HTR-8/SVneo (cell line): ENCODE results near the gene FBXW10B.
"Not testable (repeated sequence)": the region's sequence is repeated elsewhere in the genome, so short reads cannot be mapped to it uniquely, and the experiment has no call there.

Experiments
- DNase-seq: peaks from one replicate; pipeline ENCODE4 v3.0.0; 2011; ENCODE audit warnings: low spot score, mixed read lengths; ENCODE audit not compliant: insufficient read length
- FAIRE-seq: peaks from 2 replicates; lab custom pipeline; 2011; peaks lifted over from hg19 to GRCh38; lab: Jason Lieb, UNC

FBXW10B gene, protein sequence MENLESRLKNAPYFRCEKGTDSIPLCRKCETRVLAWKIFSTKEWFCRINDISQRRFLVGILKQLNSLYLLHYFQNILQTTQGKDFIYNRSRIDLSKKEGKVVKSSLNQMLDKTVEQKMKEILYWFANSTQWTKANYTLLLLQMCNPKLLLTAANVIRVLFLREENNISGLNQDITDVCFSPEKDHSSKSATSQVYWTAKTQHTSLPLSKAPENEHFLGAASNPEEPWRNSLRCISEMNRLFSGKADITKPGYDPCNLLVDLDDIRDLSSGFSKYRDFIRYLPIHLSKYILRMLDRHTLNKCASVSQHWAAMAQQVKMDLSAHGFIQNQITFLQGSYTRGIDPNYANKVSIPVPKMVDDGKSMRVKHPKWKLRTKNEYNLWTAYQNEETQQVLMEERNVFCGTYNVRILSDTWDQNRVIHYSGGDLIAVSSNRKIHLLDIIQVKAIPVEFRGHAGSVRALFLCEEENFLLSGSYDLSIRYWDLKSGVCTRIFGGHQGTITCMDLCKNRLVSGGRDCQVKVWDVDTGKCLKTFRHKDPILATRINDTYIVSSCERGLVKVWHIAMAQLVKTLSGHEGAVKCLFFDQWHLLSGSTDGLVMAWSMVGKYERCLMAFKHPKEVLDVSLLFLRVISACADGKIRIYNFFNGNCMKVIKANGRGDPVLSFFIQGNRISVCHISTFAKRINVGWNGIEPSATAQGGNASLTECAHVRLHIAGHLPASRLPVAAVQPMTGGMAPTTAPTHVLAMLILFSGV

DNA sequence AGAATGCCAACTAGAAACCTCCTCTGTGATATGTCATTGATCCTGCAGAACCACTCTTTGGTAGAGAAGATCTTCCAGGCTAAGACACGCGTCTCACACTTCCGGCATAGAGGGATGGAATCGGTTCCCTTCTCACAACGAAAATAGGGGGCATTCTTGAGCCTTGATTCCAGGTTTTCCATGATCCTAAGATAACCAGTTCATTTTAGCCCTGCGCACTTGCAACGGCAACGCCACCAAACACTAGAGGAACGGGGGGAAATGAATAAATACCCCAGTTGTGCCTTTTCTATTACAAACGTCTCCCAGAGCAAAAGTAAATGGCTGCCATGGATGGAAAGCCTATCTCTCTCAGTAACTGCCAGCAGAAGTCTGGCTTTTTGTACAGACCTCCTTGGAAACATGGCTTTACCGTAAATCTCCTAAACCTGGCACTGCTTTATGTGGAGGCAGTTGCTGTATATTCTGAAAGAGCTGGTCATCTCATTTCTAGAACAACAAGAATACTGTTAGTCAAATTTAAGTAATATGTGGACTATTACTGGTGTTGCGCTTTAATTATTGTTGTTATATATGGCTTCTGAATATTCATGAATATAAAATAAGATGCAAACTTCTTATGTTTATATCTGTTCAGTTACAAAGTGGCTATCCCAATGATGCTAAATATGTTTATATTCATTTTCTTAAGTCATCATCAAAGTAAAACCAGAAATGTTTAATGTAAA, at the start of gene FBXW10B:
Gene FBXW10B, minus strand, starts transcription at position 374 of the 728 bp plus-strand sequence. Its CDS starts 192 bp downstream, at position 182.
- DNase-seq, result not testable (repeated sequence)
- peak; percentile 76 for FAIRE-seq

DNA sequence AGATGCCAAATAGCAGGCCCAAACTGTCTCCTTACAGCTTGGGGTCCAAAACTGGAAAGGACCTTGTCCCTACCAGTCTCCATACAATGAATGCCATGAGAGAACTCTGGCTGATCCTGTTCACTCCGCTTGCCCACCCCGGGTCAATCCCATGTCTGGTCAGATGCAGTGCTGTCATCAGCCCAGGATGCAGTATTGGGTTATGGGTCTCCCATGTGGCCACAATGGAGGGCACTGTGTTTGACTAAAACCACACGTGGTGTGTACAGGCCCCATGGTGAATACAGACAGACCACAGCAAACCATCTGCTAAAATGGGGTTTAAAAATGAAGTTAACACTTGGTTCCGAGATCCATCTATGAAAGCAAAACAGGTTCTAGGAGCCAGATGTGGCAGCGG, 44.2 kb upstream of the FBXW10B start:
- no peak for FAIRE-seq
- no peak for DNase-seq

DNA sequence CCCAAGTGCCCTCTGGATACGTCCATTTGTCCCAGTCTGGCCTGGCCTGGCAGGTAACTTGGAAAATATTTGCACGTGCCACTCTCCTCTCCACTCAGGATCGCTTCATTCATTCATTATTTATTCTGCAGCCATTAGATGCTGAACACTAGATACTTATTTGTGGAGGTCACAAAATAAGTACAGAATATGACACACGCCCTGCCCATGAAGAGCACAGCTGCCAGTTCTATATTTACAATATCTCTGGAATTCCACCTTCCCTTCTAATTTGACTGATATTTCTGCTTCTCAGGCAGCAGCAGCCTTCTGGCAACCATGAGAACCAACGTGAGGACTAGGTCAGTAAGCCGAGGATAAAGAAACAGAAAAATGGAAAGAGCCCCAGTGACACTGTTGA, 43.7 kb upstream of the FBXW10B start:
- FAIRE-seq, result no peak

DNA sequence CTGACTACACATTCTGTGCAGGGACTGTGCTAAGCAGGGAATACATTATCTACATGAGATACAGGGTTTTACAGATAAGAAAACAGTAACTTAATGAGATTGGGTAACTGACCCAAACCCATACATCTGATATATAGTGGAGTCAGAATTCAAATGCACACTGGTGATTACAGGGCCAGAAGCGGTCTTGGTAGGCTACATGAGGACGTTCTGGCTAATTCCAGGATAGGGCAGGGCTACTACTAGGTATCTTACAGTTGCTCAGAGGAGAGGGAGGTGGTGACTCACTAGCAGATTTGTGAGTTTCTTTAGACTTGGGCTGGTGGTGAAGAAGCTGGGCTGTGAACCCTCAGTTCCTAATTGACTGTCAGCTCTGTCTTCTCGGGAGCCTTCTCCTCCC, 43.2 kb upstream of the FBXW10B start:
- DNase-seq (no peak), FAIRE-seq (peak; percentile 13)

More for the DNA sequence above, 43.7 kb upstream of the FBXW10B start:
- DNase-seq, result no peak

DNA sequence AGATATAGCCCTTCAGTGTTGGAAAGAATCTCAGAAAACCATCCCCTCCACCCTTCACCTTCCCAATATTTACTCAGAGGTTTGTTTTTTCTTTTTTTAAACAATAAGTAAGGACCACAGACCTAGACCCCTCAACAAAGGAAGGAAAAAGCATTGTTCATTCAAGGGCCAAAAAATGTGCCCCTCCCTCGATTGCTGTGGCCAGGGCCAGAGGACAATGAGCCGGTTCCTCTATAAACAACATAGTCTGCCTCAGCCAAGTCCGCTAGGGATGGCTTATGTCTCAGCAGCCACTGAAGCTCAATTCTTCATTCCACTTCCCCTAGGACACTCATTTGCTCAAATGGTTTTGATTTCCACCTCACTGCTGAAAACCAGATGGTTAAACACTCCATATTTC, 40.6 kb upstream of the FBXW10B start:
- DNase-seq (no peak), FAIRE-seq (no peak)

DNA sequence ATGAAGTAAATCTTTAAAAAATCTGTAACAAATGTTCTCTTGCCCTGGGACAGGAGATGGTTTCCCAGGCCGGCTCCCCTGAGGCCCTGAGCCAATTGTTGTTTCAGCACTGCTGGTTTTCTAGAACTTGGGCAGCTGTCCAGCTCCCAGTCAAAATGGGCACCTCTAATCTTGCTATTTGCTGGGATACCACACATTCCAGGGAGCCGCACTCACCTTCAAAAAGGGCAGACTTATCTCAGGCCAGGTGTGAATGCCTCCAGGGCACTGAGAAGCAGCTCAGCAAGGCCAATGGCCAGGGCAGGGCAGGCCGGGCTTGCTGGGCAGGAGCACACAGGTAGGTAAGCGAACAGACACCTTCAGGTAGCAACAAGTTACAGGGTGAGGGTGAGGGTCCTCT, 40.2 kb upstream of the FBXW10B start:
- no peak for FAIRE-seq
- no peak for DNase-seq

DNA sequence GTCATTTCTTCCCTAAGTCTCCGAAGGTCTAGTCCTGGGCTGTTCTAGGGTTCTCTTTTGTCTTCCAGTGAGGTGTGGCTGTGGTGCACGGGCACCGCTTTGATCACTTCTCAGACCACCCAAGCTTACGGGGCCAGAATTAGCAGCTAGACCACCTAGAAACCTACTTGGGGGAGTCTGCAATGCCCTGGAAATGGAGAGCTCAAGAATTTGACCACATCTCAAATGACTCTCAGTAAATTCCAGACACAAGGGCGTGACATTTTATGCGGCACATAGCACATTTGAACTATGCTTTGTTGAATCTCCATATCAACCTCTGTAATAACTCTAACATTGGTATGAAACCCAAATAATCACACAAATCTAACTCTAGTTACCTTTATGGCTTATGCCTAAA, 39.7 kb upstream of the FBXW10B start:
- no peak for DNase-seq
- FAIRE-seq, result no peak

DNA sequence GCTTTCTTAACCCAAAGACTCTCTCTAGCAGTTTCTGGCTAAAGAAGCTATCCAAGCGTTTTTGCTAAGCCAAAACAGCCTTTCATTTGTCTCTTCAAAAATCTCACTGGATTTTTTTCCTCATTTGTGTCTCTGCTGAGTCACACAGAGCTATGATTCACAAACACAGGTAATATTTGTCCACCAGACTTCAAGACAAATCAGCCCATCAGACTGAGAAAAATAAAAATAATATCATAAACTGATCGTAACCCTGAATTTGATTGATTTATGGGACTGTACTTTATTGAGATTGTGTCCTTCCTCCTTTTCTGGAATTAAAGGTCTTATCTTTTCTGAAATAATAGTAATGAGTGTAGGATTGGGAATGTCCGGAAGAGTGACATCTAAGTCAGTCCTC, 38.8 kb upstream of the FBXW10B start:
- no peak for FAIRE-seq
- no peak for DNase-seq

DNA sequence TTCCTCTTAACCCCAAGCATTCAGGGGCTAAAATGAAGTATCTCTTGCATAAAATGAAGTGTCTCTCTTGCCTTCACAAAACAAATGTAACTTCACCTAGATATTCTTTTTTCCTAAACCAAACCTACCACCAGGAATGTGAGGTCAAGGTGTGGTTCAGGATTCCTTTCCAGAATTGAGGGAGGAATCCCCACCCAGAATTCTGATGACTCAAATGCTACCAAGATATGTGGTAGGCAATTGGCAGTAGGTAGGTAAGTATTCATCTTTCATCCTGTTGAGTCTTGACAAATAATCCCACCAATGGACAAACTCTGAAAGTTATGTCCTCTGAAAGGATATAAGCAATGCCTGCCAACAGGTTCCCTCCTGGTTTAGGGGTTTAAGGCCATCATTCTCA, 38.4 kb upstream of the FBXW10B start:
- DNase-seq (no peak), FAIRE-seq (no peak)

DNA sequence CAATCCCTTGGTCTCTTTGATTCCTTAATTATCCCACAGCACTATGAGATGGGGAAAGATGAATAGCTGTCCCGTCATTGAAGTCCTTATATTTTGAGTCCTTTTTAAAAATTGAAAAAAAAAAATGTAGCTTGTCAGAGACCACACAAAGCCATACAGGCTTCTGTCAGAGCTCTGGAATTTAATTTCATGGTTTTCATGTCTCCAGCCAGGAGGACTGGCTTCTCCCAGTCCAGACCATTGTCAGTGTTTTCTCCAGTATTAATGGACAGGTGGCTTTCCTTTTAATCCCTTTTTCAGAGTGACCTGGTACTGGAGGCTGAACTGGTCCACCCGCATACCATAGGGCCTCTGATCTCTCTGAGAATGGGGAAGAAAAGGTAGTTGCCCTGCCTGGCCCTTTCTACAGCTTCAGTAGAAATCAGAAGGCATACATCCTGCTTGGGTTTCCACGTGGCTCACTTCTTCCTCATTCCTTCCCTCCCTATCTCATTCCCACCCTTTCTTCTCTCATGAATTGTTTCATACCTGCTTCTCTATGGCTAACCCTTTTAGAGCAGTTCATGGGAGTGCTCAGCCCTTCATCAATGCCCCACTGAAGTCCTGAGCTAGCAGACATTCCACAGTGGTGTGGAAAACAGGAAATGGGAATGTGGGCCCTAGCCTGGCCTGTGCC, 35.5 kb upstream of the FBXW10B start:
- DNase-seq (no peak), FAIRE-seq (no peak)

DNA sequence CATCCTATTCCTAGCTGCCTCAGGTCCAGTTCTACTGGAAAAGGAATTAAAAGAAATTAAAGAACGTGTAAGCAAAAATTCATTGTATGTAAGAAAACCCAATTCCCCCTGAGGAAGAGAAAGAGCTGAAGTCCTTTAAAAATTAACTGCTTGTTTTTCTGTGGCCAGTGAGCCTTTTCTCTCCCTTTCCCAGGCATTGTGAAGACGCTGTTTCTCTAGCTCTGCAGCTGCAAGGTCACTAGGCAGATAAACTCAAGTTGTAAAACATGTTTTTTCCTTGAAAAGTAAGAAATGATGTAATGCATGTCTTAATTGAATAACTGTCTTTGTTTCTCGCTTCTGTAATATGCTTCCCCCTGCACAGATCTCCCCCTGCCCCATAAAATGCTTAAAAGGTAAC, 34.9 kb upstream of the FBXW10B start:
- not testable (repeated sequence) for DNase-seq, FAIRE-seq

DNA sequence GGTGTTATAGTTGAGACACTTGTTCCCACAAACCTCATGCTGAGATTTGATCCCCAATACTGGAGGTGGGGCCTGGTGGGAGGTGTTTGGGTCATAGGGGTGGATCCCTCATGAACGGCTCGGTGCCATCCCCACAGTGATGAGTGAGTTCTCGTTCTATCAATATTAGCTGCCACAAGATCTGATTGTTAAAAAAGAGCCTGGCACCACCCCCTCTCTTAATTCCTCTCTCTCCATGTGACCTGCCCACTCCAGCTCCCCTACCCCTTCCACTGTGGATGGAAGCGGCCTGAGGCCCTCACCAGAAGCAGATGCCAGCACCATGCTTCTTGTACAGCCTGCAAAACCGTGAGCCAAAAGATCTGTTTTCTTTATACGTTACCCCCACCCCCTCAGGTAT, 33.5 kb upstream of the FBXW10B start:
- no peak for FAIRE-seq
- DNase-seq, result no peak

DNA sequence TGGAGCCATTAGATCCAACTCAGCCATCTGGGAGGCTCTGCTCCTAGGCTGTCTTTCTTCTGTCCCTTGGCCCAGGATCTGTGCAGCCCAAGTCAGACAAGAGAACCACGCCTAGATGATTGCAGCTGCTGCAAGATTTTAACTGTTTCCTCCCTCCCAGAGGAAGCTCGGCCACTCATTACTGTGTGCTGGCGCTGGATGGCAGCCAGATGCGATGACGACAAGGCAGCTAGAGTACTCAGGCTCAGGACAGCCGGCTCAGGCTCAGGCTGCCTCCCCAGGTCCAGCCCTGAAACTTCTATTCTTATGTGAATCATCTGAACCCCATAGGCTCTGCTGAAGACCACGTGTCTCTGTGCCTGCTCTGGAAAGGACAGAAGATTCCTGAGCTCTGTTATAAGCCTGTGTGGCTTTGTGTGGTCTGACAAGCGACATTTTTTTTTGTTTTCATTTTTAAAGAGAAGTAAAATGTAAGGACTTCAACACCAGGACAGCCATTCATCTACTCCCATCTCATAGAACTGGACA, 32.1 kb upstream of the FBXW10B start:
- peak; percentile 99 for DNase-seq
- peak; percentile 98 for FAIRE-seq

DNA sequence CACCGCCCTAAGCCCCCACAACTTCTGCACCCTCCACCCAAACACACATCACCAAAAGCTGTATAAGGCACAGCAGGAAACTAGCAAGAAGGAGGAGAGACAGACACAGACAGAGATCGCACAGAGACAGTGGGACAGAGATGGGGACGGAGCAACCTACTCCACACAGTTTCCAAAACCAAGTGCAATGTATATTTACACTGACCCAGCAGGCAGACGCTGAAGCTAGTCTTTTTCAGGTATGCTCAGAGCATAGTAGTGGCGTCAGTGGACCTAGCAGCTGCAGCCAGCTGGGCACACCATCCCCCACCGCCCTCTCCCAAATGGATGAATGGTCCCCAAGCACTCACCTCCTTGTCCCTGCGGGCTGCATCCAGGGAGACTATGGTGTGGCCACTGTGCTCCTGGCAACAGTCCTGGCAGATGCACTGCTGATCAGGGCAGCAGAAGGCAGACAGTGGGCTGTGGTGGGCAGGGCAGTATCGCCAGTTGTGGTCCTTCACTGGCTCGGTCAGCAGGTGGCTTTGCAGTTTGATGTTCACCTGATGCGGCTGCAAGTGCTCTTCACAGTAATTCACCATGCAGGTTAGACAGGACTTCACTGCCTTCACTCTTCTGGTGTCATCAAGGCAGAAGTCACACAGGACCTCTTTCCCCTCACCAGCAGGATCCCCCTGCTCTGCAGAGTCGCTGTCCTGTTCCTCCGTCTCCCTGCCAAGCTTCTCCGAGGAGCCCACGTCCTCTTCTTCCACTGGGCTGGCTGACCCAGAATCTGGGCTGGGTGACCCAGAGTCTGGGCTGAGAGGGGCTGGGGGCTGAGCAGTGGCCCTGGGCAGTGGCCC, 31.5 kb upstream of the FBXW10B start:
- no peak for FAIRE-seq
- DNase-seq, result no peak

DNA sequence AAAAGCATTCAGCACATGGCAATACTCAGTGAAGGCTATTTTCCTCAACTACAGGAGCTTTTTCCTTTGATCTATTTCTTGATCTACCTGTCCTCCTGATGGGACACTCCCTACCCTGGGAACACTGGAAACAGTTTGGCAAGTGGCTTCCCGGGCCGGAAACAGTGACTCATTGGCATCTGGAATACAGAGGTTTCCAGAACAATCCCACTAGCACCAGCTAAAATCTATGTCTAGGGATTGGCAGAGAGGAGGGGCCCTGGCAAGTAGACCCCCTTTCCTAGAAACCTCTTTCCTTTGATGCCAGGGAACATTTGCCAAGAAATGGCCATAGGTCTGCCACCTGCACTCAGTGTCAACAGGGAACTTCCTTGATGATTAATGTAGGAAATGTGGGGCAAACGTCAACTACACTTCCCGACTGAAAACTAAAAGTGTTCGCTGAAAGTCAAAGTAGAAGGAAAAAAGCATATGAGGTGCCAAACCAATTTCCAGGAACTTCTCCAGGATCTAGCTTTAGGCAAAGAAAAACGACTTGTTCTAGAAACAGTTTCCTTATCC, 30.4 kb upstream of the FBXW10B start:
- DNase-seq (no peak), FAIRE-seq (no peak)

DNA sequence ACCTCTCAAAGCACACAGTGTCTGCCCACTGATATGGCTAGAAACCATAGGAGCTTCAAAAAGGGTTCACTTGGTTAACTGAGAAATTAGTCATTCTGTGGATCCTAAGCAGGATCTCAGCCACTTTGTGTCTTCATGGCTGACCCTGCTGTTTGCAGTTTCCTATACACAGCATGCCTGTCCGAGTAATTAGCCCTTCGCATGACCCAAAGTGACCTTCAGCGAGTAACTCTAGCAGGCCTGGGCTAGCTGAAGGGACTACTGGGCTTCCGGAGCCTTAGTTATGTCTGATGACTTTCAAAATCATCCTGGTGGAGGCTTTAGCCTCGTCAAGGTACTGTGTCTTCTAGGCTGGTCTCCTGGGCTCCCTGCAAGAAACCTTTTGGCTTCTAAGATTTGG, 28.9 kb upstream of the FBXW10B start:
- no peak for FAIRE-seq
- no peak for DNase-seq

DNA sequence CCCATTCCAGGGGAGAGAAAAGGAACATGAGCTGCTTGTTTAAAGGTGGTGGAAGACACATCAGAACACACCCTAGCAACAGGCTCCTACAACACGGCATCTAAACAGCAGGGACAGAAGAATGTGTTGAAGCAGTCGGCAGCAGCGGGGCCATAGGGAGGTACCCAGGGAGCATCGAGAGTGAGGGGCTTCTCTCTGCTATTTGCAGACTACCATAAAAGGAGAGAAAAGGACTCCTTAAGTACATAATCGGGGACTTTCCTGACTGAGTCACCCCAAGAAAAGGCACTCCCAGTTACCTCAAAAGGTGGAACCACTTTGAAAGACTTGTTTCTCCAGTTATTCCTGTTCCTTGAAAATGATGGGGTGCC, 26.4 kb upstream of the FBXW10B start:
- FAIRE-seq, DNase-seq: not testable (repeated sequence)

DNA sequence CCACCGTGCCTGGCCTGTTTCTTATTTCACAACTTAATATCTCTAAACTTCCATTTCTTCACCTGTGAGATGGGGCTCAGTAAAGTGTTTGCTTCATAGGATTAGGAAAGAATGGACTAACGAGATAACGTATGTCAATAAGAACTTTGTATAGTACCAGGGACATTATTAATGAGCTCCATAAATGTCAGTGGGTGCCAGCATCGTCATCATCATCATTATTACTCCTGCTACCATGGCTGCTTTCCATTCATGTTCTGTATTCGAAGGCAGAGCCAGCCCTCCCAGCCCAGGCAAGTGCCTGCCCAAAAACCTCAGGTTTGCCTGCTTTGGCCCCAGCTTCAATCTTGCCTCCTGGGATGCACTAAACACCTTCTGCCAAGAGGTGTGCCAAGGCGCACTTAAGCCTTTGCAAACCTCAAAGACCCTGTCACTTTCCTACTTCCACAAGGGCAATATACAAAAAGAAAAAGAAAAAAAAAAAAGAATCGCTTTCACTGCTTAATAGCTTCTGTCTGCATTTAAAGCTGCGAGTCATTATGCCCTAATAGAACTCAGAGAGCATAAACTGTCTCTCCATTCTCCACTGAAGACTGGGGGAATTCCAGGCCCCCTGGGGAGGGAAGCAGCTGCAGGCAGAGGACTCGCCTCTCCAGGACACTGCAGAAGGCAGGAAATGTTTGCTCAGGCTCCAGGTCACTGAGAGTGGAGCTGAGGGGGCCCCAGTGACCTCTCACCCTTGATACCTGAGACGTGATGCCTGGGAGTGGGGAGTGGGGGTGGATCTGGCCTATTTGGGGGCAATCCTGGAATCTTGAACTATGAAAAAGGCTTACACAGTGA, 25.8 kb upstream of the FBXW10B start:
- FAIRE-seq, result peak; percentile 33
- not testable (repeated sequence) for DNase-seq
